OCI-LY7 (cell line): Measurements from ENCODE around the gene DNER. TPM values are rescaled to one million over a fixed set of nuclear protein-coding genes. Genes with fewer than 3 reads are reported as not detected.
"Not testable (repeated sequence)": the region's sequence is repeated elsewhere in the genome, so short reads cannot be mapped to it uniquely, and the experiment has no call there.

Experiments used
- BruUV-seq: library from RNA; stranded (reverse); fragments of 400-500 nt; replicated peaks from 2 replicates; lab custom pipeline; 2021; lab: Mats Ljungman, UMichigan
- CTCF ChIA-PET: fragments of 300-600 bp; sonication (Branson Sonifier 250); formaldehyde crosslinking; loops from one replicate; lab custom pipeline; 2022; ENCODE audit warnings: antibody characterized with exemption; ENCODE audit not compliant: unreplicated experiment; lab: Charles Lee
- POLR2A ChIA-PET: fragments of 300-600 bp; sonication (Branson Sonifier 250); formaldehyde crosslinking; loops from one replicate; lab custom pipeline; 2022; ENCODE audit warnings: antibody characterized with exemption; lab: Charles Lee
- DNase-seq: peaks from one replicate; pipeline ENCODE4 v3.0.0-alpha.2; 2015; ENCODE audit warnings: low spot score
- H2AFZ ChIP-seq: fragments of 200-600 bp; sonication (generic), shearing (Covaris generic); 2 replicates; pipeline ENCODE4 v1.6.1; 2014; ENCODE audit warnings: mild to moderate bottlenecking, antibody characterized with exemption, low read length, moderate library complexity
- H3K27ac ChIP-seq: fragments of 200-600 bp; sonication (generic); 2 replicates; pipeline ENCODE4 v1.5.1; 2014; ENCODE audit warnings: mixed run types, low read depth, mild to moderate bottlenecking, moderate library complexity, low read length, inconsistent platforms; ENCODE audit not compliant: poor library complexity, severe bottlenecking
- H3K36me3 ChIP-seq: fragments of 200-600 bp; sonication (generic); 2 replicates; pipeline ENCODE4 v1.6.1; 2014; ENCODE audit warnings: mild to moderate bottlenecking, antibody characterized with exemption, low read length, moderate library complexity, mixed read lengths; ENCODE audit not compliant: insufficient read depth
- H3K4me1 ChIP-seq: fragments of 200-600 bp; sonication (generic); 2 replicates; pipeline ENCODE4 v1.5.1; 2014; ENCODE audit warnings: mild to moderate bottlenecking, low read length; ENCODE audit not compliant: insufficient read depth, poor library complexity, severe bottlenecking
- H3K4me2 ChIP-seq: fragments of 200-600 bp; sonication (generic); 2 replicates; pipeline ENCODE4 v1.6.1; 2014; ENCODE audit warnings: mild to moderate bottlenecking, low read length
- H3K4me3 ChIP-seq: fragments of 200-600 bp; sonication (generic); 2 replicates; pipeline ENCODE4 v1.5.1; 2014; ENCODE audit warnings: mild to moderate bottlenecking, low read depth, low read length; ENCODE audit not compliant: poor library complexity, severe bottlenecking
- H3K79me2 ChIP-seq: fragments of 200-600 bp; sonication (generic); 2 replicates; pipeline ENCODE4 v1.6.1; 2016; ENCODE audit warnings: low read depth, mild to moderate bottlenecking, low read length, moderate library complexity, mixed read lengths; ENCODE audit not compliant: insufficient read depth
- H3K9me2 ChIP-seq: fragments of 200-600 bp; sonication (generic); 2 replicates; pipeline ENCODE4 v1.6.1; 2016; ENCODE audit warnings: mild to moderate bottlenecking, low read length, mixed read lengths; ENCODE audit not compliant: insufficient read depth
- H3K9me3 ChIP-seq: fragments of 200-600 bp; sonication (generic); 2 replicates; pipeline ENCODE4 v1.6.1; 2014; ENCODE audit warnings: mild to moderate bottlenecking, mixed run types, low read length, mixed read lengths
- H4K20me1 ChIP-seq: fragments of 200-600 bp; sonication (generic); 2 replicates; pipeline ENCODE4 v1.6.1; 2014; ENCODE audit warnings: mild to moderate bottlenecking, antibody characterized with exemption, low read length, moderate library complexity, mixed read lengths; ENCODE audit not compliant: insufficient read depth
- CTCF ChIP-seq: fragments of 200-600 bp; sonication (generic); conservative IDR thresholded peaks from 2 replicates; pipeline ENCODE4 v1.5.1; 2014; ENCODE audit warnings: mild to moderate bottlenecking, antibody characterized with exemption, low read length, moderate library complexity, mixed read lengths
- EZH2phosphoT487 ChIP-seq: fragments of 200-600 bp; sonication (generic); IDR thresholded peaks from 2 replicates; pipeline ENCODE4 v1.6.1; 2018; ENCODE audit warnings: low read depth, borderline replicate concordance, mild to moderate bottlenecking, mixed run types, antibody characterized with exemption, low read length, moderate library complexity, mixed read lengths
- intact Hi-C: fragments of 100-400 bp; cut with micrococcal nuclease; formaldehyde crosslinking; loops from one replicate; pipeline ENCODE4 v1.10.0; 2022; ENCODE audit not compliant: unreplicated experiment
- total RNA-seq, 2 experiments: library from RNA; depleted of rRNA in 1 of 2; stranded (reverse); fragments of >200 nt in 1 of 2; shearing (Covaris generic) in 1 of 2; gene quantifications; 2 replicates each; pipeline ENCODE4 v1.2.3, GENCODE V29; 2014 to 2022

The DNER gene
- total RNA-seq, 2 experiments from 2014 or later = not detected

GRCh38 chr2:229725716-229726574 lies 11.6 kb upstream of the DNER start:
- Histone ChIP-seq H3K4me3 (no peak overlapping the region), H3K27ac (no peak overlapping the region), H3K9me3 (no peaks in the 10 kb centered on the region), H4K20me1 (no peaks in the 10 kb centered on the region), H3K4me1 (no peaks in the 10 kb centered on the region), H3K9me2 (no peaks in the 10 kb centered on the region), H2AFZ (no peak overlapping the region), H3K4me2 (no peak overlapping the region), H3K36me3 (no peaks in the 10 kb centered on the region), H3K79me2 (no peaks in the 10 kb centered on the region)
- DNase-seq = no peak
- POLR2A ChIA-PET = interaction anchor here (0.6 kb wide), 1 partner anchor 24 kb away, joined by 3 read pairs; no protein-coding TSS in a partner anchor
- CTCF ChIA-PET = no interaction called here
- intact Hi-C loops = no loop called here
- no TSS peak for BruUV-seq
- TF ChIP-seq CTCF = no peak
- no peak for TF ChIP-seq EZH2phosphoT487

GRCh38 chr2:229723192-229723591 lies 8.8 kb upstream of the DNER start:
- H3K4me1 ChIP-seq, DNase-seq, POLR2A ChIA-PET, BruUV-seq, intact Hi-C loops, H3K4me3 ChIP-seq, H4K20me1 ChIP-seq, CTCF ChIA-PET, H2AFZ ChIP-seq, H3K9me2 ChIP-seq, H3K27ac ChIP-seq, H3K79me2 ChIP-seq, H3K36me3 ChIP-seq, H3K9me3 ChIP-seq, H3K4me2 ChIP-seq: not testable (repeated sequence)

- no peak for TF ChIP-seq EZH2phosphoT487
- DNase-seq = no peak
- CTCF ChIA-PET = no interaction called here
- no peaks in the 10 kb centered on the region for H3K36me3 ChIP-seq
- H3K9me3 ChIP-seq = no peaks in the 10 kb centered on the region
- intact Hi-C loops = loop anchor here (5.0 kb wide), 1 partner anchor 288 kb away; no protein-coding TSS in a partner anchor
- no peaks in the 10 kb centered on the region for H3K4me1 ChIP-seq
- no peak overlapping the region for H3K4me3 ChIP-seq
- H3K27ac ChIP-seq = no peak overlapping the region
- no peak overlapping the region for H2AFZ ChIP-seq
- no peaks in the 10 kb centered on the region for H3K9me2 ChIP-seq
- POLR2A ChIA-PET = interaction anchor here (1.2 kb wide), 1 partner anchor 10 kb away, joined by 5 read pairs; no protein-coding TSS in a partner anchor
- H3K79me2 ChIP-seq = no peaks in the 10 kb centered on the region
- H3K4me2 ChIP-seq = no peak overlapping the region
- no TSS peak for BruUV-seq
- H4K20me1 ChIP-seq = no peaks in the 10 kb centered on the region
These were observed 5.7 kb upstream of the DNER start for GRCh38 chr2:229719926-229720647.
